ENCODE measurements around the gene INSL3. TPM values are rescaled to one million over a fixed set of nuclear protein-coding genes. Genes with fewer than 3 reads are reported as not detected.

INSL3 gene
- total and polyA plus RNA-seq, 4 donors, result 0.22 TPM; not detected in 3

DNA sequence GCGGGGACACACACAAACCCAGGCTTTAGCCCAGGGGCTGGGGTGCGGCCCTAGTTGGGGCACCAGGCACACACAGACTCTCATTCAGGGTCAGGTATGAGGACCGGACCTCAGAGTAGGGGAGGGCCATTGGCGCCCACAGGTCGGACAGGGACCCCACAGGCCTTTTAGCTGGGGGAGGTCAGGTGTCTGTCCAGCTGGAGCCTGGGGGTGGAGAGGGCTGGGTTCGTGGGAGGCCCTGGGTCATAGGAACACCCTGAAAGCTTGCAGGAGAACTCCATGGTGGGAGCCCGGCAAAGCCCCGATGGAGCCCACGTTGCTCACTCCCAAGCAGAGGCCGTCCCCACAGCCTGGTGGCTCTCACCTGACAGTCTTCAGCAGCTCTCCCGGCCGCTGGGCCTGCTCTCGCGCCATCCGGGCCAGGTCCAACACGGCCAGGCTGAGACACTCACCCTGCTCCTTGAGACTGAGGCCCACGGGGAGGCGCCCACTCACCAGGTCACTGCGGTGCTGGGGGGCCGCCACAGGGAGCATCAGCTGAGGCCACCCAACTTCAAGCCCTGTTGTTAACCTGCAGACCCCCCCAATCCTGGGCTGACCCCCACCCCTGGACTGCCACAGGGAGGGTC is 21.5 kb upstream of the INSL3 start:
- DNase-seq (ENCODE audit: low spot score), result no peak
- peaks cover 0 to 7% (median 0%) of the 10 kb centered on the region in 4 donors for H3K27me3 ChIP-seq (ENCODE audit: control insufficient read depth in 4 of 4, insufficient read depth in 4 of 4, low read length in 3 of 4)
- WGBS, result 66% methylated on average over 20 of the region's 20 CpGs
- TF ChIP-seq, protein P1, sequence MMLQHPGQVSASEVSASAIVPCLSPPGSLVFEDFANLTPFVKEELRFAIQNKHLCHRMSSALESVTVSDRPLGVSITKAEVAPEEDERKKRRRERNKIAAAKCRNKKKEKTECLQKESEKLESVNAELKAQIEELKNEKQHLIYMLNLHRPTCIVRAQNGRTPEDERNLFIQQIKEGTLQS (IDR thresholded peaks at IDR 0.05), result no peak
- TF ChIP-seq, protein P2, sequence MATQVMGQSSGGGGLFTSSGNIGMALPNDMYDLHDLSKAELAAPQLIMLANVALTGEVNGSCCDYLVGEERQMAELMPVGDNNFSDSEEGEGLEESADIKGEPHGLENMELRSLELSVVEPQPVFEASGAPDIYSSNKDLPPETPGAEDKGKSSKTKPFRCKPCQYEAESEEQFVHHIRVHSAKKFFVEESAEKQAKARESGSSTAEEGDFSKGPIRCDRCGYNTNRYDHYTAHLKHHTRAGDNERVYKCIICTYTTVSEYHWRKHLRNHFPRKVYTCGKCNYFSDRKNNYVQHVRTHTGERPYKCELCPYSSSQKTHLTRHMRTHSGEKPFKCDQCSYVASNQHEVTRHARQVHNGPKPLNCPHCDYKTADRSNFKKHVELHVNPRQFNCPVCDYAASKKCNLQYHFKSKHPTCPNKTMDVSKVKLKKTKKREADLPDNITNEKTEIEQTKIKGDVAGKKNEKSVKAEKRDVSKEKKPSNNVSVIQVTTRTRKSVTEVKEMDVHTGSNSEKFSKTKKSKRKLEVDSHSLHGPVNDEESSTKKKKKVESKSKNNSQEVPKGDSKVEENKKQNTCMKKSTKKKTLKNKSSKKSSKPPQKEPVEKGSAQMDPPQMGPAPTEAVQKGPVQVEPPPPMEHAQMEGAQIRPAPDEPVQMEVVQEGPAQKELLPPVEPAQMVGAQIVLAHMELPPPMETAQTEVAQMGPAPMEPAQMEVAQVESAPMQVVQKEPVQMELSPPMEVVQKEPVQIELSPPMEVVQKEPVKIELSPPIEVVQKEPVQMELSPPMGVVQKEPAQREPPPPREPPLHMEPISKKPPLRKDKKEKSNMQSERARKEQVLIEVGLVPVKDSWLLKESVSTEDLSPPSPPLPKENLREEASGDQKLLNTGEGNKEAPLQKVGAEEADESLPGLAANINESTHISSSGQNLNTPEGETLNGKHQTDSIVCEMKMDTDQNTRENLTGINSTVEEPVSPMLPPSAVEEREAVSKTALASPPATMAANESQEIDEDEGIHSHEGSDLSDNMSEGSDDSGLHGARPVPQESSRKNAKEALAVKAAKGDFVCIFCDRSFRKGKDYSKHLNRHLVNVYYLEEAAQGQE (IDR thresholded peaks at IDR 0.05), result no peak
- TF ChIP-seq RAD21 (IDR thresholded peaks at IDR 0.05), result no peak
- TF ChIP-seq, protein P3, sequence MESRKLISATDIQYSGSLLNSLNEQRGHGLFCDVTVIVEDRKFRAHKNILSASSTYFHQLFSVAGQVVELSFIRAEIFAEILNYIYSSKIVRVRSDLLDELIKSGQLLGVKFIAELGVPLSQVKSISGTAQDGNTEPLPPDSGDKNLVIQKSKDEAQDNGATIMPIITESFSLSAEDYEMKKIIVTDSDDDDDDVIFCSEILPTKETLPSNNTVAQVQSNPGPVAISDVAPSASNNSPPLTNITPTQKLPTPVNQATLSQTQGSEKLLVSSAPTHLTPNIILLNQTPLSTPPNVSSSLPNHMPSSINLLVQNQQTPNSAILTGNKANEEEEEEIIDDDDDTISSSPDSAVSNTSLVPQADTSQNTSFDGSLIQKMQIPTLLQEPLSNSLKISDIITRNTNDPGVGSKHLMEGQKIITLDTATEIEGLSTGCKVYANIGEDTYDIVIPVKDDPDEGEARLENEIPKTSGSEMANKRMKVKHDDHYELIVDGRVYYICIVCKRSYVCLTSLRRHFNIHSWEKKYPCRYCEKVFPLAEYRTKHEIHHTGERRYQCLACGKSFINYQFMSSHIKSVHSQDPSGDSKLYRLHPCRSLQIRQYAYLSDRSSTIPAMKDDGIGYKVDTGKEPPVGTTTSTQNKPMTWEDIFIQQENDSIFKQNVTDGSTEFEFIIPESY (IDR thresholded peaks at IDR 0.05), result no peak
- TF ChIP-seq JUND (IDR thresholded peaks at IDR 0.05), result no peak
- TF ChIP-seq GABPA (IDR thresholded peaks at IDR 0.05 in 1 of 2, conservative IDR thresholded peaks at IDR 0.05 in 1 of 2), result no peak
- TF ChIP-seq FOXA1 (IDR thresholded peaks at IDR 0.05), result no peak
- TF ChIP-seq, protein P4, sequence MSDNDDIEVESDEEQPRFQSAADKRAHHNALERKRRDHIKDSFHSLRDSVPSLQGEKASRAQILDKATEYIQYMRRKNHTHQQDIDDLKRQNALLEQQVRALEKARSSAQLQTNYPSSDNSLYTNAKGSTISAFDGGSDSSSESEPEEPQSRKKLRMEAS (IDR thresholded peaks at IDR 0.05), result no peak
- no peak for TF ChIP-seq NR2F2 (IDR thresholded peaks at IDR 0.05)
- no peak for TF ChIP-seq FOXA2 (IDR thresholded peaks at IDR 0.05)
- no peak for TF ChIP-seq RXRA (IDR thresholded peaks at IDR 0.05)
- TF ChIP-seq HNF4G (IDR thresholded peaks at IDR 0.05), result no peak
- TF ChIP-seq EGR1 (IDR thresholded peaks at IDR 0.05; ENCODE audit: low read depth in 2 of 2), result no peak
- no peak overlapping the region for H3K9ac ChIP-seq (ENCODE audit: low read depth in 1 of 2, low read length in 2 of 2)
- no peak overlapping the region for H3K27ac ChIP-seq (ENCODE audit: low read depth in 1 of 2, low read length in 2 of 2)
- H3K9me3 ChIP-seq (ENCODE audit: control insufficient read depth in 4 of 4, low read length in 3 of 4), result peaks cover 0 to 2% (median 0%) of the 10 kb centered on the region in 4 donors
- no peak overlapping the region for H3K4me3 ChIP-seq (ENCODE audit: low read depth in 1 of 3, low read length in 3 of 3)
- H3K4me1 ChIP-seq (ENCODE audit: control insufficient read depth in 4 of 4, insufficient read depth in 4 of 4, low read length in 3 of 4), result peaks cover 0 to 5% (median 0%) of the 10 kb centered on the region in 4 donors
- peaks cover 0 to 1% (median 0%) of the 10 kb centered on the region in 4 donors for H3K36me3 ChIP-seq (ENCODE audit: control insufficient read depth in 4 of 4, insufficient read depth in 3 of 4, low read depth in 1 of 4, low read length in 3 of 4)

DNA sequence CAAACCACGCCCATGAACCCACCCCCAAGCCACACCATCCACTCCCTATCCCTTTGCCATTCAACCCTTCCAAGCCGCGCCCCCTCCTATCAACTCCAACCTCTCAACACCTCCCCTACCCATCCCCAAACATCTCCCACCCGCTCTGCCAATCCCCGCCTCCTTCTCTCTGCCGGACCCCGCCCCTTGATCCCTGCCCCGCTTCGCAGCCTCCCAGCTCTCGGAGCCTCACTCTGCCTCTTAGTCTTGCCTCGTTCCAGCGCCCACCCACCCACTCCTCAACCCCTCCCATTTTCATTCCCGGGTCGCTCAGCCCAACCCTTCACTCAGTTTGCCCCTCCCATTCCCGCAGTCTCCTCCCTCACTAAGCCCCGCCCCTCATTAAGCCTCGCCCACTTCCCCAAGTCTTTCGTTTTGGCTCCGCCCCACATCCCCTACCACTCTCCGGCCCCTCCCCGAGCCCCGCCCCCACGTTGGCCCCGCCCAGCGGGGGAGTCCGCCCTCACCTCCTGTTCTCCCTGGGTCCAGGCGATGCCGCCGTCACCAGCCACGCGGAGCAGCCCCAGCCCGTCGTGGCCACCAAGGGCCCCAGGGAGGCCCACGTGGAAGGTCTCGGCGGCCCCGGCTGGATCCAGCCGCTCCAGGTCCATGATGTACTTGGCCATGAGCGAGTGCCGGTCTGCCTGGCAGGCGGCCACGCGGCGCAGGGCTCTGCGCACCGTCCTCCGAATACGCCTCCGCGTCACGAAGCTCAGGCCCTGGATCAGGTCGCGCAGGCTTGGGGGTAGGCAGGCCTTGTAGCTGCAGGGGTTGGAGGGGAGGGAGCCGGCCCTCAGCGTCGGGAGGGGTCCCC is 20.7 kb upstream of the INSL3 start:
- 35% methylated on average over 56 of the region's 56 CpGs for WGBS
- Histone ChIP-seq H3K27me3 (ENCODE audit: control insufficient read depth in 4 of 4, insufficient read depth in 4 of 4, low read length in 3 of 4) (peaks cover 0 to 7% (median 0%) of the 10 kb centered on the region in 4 donors), H3K36me3 (ENCODE audit: control insufficient read depth in 4 of 4, insufficient read depth in 3 of 4, low read depth in 1 of 4, low read length in 3 of 4) (peaks cover 0 to 1% (median 0%) of the 10 kb centered on the region in 4 donors), H3K4me3 (ENCODE audit: low read depth in 1 of 3, low read length in 3 of 3) (peak overlapping the region in 1 of 3 donors; percentile 17), H3K9me3 (ENCODE audit: control insufficient read depth in 4 of 4, low read length in 3 of 4) (peaks cover 0 to 2% (median 0%) of the 10 kb centered on the region in 4 donors), H3K27ac (ENCODE audit: low read depth in 1 of 2, low read length in 2 of 2) (no peak overlapping the region), H3K4me1 (ENCODE audit: control insufficient read depth in 4 of 4, insufficient read depth in 4 of 4, low read length in 3 of 4) (peaks cover 0 to 5% (median 0%) of the 10 kb centered on the region in 4 donors), H3K9ac (ENCODE audit: low read depth in 1 of 2, low read length in 2 of 2) (no peak overlapping the region)
- no peak for DNase-seq (ENCODE audit: low spot score)
- TF ChIP-seq GABPA (IDR thresholded peaks at IDR 0.05 in 1 of 2, conservative IDR thresholded peaks at IDR 0.05 in 1 of 2) (no peak), YY1 (IDR thresholded peaks at IDR 0.05) (no peak), FOXA2 (IDR thresholded peaks at IDR 0.05) (no peak), FOXA1 (IDR thresholded peaks at IDR 0.05) (no peak), EGR1 (IDR thresholded peaks at IDR 0.05; ENCODE audit: low read depth in 2 of 2) (no peak)
- TF ChIP-seq, protein P3 (IDR thresholded peaks at IDR 0.05), result no peak
- TF ChIP-seq, protein P2 (IDR thresholded peaks at IDR 0.05), result no peak
- TF ChIP-seq, protein P5, sequence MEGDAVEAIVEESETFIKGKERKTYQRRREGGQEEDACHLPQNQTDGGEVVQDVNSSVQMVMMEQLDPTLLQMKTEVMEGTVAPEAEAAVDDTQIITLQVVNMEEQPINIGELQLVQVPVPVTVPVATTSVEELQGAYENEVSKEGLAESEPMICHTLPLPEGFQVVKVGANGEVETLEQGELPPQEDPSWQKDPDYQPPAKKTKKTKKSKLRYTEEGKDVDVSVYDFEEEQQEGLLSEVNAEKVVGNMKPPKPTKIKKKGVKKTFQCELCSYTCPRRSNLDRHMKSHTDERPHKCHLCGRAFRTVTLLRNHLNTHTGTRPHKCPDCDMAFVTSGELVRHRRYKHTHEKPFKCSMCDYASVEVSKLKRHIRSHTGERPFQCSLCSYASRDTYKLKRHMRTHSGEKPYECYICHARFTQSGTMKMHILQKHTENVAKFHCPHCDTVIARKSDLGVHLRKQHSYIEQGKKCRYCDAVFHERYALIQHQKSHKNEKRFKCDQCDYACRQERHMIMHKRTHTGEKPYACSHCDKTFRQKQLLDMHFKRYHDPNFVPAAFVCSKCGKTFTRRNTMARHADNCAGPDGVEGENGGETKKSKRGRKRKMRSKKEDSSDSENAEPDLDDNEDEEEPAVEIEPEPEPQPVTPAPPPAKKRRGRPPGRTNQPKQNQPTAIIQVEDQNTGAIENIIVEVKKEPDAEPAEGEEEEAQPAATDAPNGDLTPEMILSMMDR (IDR thresholded peaks at IDR 0.05; ENCODE audit: low read depth, low read length, missing input control), result no peak

Data from liver (tissue), 9 donors.